Left lung (tissue), 14 donors: ENCODE measurements around the gene ZNF584. TPM values are rescaled to one million over a fixed set of nuclear protein-coding genes. Genes with fewer than 3 reads are reported as not detected.

Source experiments
- ATAC-seq: fragments of 200-7000 bp; cut with Tn5 transposase; one replicate; pipeline ENCODE4 v1.9.1; 2020; ENCODE audit warnings: moderate library complexity
- DNase-seq, 4 donors: peaks; one replicate each; pipeline ENCODE4 v3.0.0-alpha.2; 2013 to 2020
- H3K27ac ChIP-seq, 2 donors: fragments of 200-600 bp; sonication (generic) in 1 of 2; one replicate each; pipeline versions ENCODE4 v1.5.0 to v1.8.0; 2020 to 2021
- H3K27me3 ChIP-seq, 2 donors: fragments of 200-600 bp; sonication (generic) in 1 of 2; one replicate each; pipeline versions ENCODE4 v1.5.0 to v1.8.0; 2020 to 2021
- H3K36me3 ChIP-seq, 2 donors: fragments of 200-600 bp; sonication (generic) in 1 of 2; one replicate each; pipeline versions ENCODE4 v1.5.0 to v1.8.0; 2020 to 2021
- H3K4me1 ChIP-seq, 2 donors: fragments of 200-600 bp; one replicate each; pipeline ENCODE4 v1.8.0; 2021
- H3K4me3 ChIP-seq, 2 donors: fragments of 200-600 bp; sonication (generic) in 1 of 2; one replicate each; pipeline versions ENCODE4 v1.5.0 to v1.8.0; 2020 to 2021; ENCODE audit warnings: mild to moderate bottlenecking in 1 of 2
- H3K9me3 ChIP-seq, 2 donors: fragments of 200-600 bp; sonication (generic) in 1 of 2; one replicate each; pipeline versions ENCODE4 v1.5.0 to v1.8.0; 2020 to 2021
- intact Hi-C, 2 donors: fragments of 100-400 bp; cut with DNase I; formaldehyde crosslinking; loops; one replicate each; pipeline versions ENCODE4 v1.11.2 to v1.14.2; 2022
- long read RNA-seq, 12 donors: library from polyadenylated mRNA in 2 of 12; unstranded in 2 of 12; transcript quantifications; one replicate each; pipeline ENCODE4 v2.0.0 and lab custom pipeline, GENCODE V29; 2019 to 2026
- polyA plus RNA-seq, 6 donors: library from polyadenylated mRNA; unstranded; fragments of 120-200 nt; gene quantifications; one replicate each; pipeline ENCODE4 v1.2.1, GENCODE V29; 2013; ENCODE audit not compliant: insufficient read length in 6 of 6
- total RNA-seq, 2 donors: library from RNA; stranded (reverse); fragmentation: NEBNext Ultra II Directional; extraction: Animal tissue kit (Norgen Biotek cat#: 25700); gene quantifications; one replicate each; pipeline ENCODE4 v1.2.1, GENCODE V29; 2021
- TF ChIP-seq, protein P1 (sequence below), 2 donors: fragments of 200-600 bp; sonication (generic) in 1 of 2; IDR thresholded peaks; one replicate each; pipeline versions ENCODE4 v1.5.0 to v1.8.0; 2021; ENCODE audit warnings: antibody characterized with exemption in 2 of 2
- donor health status: DM: no; HTN: yes; CAD: no.
- donor health status: DM: no; HTN: no; CAD: no.

Gene ZNF584
- total RNA-seq (10 to 100 TPM in 1 of 2 donors, 1 to 10 TPM in 1; 7.4 to 12.7 TPM), polyA plus RNA-seq (10 to 100 TPM in 3 of 6 donors, 1 to 10 TPM in 3; 9.0 to 11.3 (median 10.0) TPM)
- long read RNA-seq, donor 1, transcript ZNF584-208 (1 exons, 2,709 nt), result major isoform, 15 of 15 reads
- long read RNA-seq, donor 1, partial matches to known transcripts, result 0 of 15 reads
- long read RNA-seq, donor 1, other reads (novel, unspliced or antisense), result 0 of 15 reads
- long read RNA-seq, donor 2, transcript ZNF584-208 (1 exons, 2,709 nt), result major isoform, 9 of 10 reads
- long read RNA-seq, donor 2, partial matches to known transcripts, result 0 of 10 reads
- long read RNA-seq, donor 2, other reads (novel, unspliced or antisense), result 0 of 10 reads
- long read RNA-seq, donor 3, partial matches to known transcripts, result 0 of 4 reads
- long read RNA-seq, donor 3, other reads (novel, unspliced or antisense), result 0 of 4 reads
- long read RNA-seq, donor 4, partial matches to known transcripts, result 0 of 5 reads
- long read RNA-seq, donor 4, other reads (novel, unspliced or antisense), result 2 of 5 reads
- long read RNA-seq, donor 5, transcript ZNF584-208 (1 exons, 2,709 nt), result major isoform, 5 of 7 reads
- long read RNA-seq, donor 5, partial matches to known transcripts, result 0 of 7 reads
- long read RNA-seq, donor 5, other reads (novel, unspliced or antisense), result 0 of 7 reads
- long read RNA-seq, donor 6, partial matches to known transcripts, result 0 of 5 reads
- long read RNA-seq, donor 6, other reads (novel, unspliced or antisense), result 0 of 5 reads
- long read RNA-seq, donor 7, partial matches to known transcripts, result 0 of 4 reads
- long read RNA-seq, donor 7, other reads (novel, unspliced or antisense), result 0 of 4 reads
- long read RNA-seq, donor 8, transcript ZNF584-208 (1 exons, 2,709 nt), result major isoform, 6 of 7 reads
- long read RNA-seq, donor 8, partial matches to known transcripts, result 0 of 7 reads
- long read RNA-seq, donor 8, other reads (novel, unspliced or antisense), result 0 of 7 reads
- long read RNA-seq, donor 9, result 0 reads
- long read RNA-seq, donor 10, partial matches to known transcripts, result 0 of 5 reads
- long read RNA-seq, donor 10, other reads (novel, unspliced or antisense), result 4 of 5 reads
- long read RNA-seq, donor 11, result 0 reads
- long read RNA-seq, donor 12, partial matches to known transcripts, result 0 of 3 reads
- long read RNA-seq, donor 12, other reads (novel, unspliced or antisense), result 0 of 3 reads

DNA sequence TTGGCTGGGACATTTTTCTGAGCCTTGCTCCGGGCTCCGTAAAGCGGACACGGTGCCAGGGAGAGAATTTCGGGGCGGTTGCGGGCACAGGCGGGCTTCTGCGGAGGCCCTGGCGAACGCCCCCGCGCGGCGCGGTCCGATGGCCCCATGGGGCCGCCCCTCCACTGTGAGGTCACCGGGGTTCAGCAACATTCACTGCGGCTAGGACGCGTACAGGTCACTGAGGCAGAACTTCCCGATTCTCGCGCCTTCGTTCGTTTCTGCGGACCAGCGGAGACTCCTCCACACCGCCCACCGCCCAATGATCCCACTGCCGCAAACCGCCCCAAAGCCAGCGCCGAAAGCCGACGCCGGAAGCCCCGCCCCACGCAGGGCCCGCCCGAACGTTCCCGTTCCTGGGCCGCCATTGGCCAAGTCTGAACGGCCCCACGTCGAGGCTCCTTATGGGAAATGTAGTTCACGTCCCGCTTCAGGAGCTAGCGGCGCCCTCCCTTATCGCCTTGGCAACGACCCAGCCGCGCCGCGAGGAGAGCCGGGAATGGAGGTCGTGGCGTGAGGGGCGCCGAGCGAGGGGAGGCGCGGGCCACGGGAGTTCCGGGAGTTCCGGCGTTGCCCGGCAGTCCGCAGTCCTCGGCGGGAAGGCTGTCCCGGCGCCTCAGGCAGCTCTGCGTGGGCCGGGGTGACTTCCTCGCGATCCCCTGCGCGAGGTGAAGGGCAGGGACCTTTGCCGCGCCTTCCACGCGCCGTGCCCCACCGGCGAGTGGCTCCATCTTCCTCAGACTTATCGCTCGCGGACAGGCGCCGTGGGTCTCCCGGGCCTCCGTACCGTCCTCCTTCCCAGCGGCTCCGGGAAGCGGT is at the start of gene ZNF584:
Gene ZNF584 (plus strand): TSS at position 498 of the 858 bp plus-strand sequence. CDS start 499 bp downstream, outside the sequence.
- Histone ChIP-seq H3K4me1 (peaks cover 8 to 26% of the 10 kb centered on the region in 2 donors), H3K4me3 (peak within 1 kb of the TSS; percentile 90 to 92), H3K36me3 (no peaks in the 10 kb centered on the region), H3K9me3 (no peaks in the 10 kb centered on the region), H3K27ac (peak within 1 kb of the TSS; percentile 82 to 89), H3K27me3 (no peaks in the 10 kb centered on the region)
- intact Hi-C loops, result no loop called here
- ATAC-seq (peak; percentile 98), DNase-seq (peak; percentile 93 to 98 (median 97))
- TF ChIP-seq, protein P1, sequence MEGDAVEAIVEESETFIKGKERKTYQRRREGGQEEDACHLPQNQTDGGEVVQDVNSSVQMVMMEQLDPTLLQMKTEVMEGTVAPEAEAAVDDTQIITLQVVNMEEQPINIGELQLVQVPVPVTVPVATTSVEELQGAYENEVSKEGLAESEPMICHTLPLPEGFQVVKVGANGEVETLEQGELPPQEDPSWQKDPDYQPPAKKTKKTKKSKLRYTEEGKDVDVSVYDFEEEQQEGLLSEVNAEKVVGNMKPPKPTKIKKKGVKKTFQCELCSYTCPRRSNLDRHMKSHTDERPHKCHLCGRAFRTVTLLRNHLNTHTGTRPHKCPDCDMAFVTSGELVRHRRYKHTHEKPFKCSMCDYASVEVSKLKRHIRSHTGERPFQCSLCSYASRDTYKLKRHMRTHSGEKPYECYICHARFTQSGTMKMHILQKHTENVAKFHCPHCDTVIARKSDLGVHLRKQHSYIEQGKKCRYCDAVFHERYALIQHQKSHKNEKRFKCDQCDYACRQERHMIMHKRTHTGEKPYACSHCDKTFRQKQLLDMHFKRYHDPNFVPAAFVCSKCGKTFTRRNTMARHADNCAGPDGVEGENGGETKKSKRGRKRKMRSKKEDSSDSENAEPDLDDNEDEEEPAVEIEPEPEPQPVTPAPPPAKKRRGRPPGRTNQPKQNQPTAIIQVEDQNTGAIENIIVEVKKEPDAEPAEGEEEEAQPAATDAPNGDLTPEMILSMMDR (IDR thresholded peaks at IDR 0.05), result no peak

GRCh38 chr19:58361900-58362271 is 46.6 kb upstream of the ZNF584 start:
- peaks cover 6 to 11% of the 10 kb centered on the region in 2 donors for H3K27me3 ChIP-seq
- peak in 3 of 4 donors; percentile 55 to 84 (median 56) for DNase-seq
- TF ChIP-seq, protein P1 (IDR thresholded peaks at IDR 0.05), result no peak
- H3K4me1 ChIP-seq, result peaks cover 4 to 25% of the 10 kb centered on the region in 2 donors
- peak; percentile 23 for ATAC-seq
- H3K9me3 ChIP-seq, result no peaks in the 10 kb centered on the region
- no peaks in the 10 kb centered on the region for H3K36me3 ChIP-seq
- H3K27ac ChIP-seq, result peak overlapping the region; percentile 93 to 94
- peak overlapping the region; percentile 70 to 72 for H3K4me3 ChIP-seq
- intact Hi-C loops, result no loop called here

DNA sequence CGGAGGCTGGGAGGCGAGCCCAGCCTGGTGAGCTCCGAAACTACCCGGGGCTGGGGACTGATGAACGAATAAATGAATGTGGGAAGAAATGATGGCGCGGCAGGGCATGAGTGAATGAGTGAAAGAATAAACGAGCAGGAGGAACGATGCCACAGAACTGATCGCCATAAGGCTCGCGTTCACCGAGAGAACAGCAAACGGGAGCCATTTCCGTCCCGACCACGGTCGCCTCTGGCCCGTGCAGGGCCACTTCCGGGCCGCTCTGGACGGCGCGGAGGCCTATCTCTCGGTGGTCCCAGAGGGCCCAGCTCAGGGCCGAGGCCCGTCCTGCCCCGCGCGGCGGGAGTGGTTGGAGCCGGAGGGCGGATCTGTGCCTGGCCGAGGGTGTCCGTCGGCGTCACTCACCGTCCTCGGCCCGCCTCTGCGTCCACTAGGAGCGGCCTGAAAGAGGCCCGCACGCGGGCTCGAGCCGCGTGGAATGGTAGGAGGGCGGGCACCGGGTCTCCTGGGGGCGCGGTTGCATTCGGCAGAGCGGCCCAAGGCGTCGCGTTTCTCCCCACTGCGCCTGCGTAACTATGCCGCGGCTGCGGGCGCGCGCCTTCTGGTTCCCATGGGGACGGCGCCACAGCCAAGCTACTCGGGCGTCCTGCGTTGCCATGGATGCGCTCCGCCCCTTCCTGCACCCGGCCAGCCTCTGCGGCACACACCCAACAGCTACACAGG is 46.0 kb upstream of the ZNF584 start, which contains the start of gene ZNF497:
Gene ZNF497 (minus strand): TSS at position 480 of the 723 bp plus-strand sequence. CDS start 5,116 bp downstream, outside the sequence.
- no peaks in the 10 kb centered on the region for H3K9me3 ChIP-seq
- DNase-seq, result peak; percentile 98 to 100 (median 98)
- H3K4me1 ChIP-seq, result peaks cover 4 to 19% of the 10 kb centered on the region in 2 donors
- H3K27me3 ChIP-seq, result peaks cover under 1 to 6% of the 10 kb centered on the region in 2 donors
- peak within 1 kb of the TSS; percentile 93 to 94 for H3K27ac ChIP-seq
- ATAC-seq, result peak; percentile 95
- TF ChIP-seq, protein P1 (IDR thresholded peaks at IDR 0.05), result no peak
- peak within 1 kb of the TSS; percentile 70 to 72 for H3K4me3 ChIP-seq
- no peaks in the 10 kb centered on the region for H3K36me3 ChIP-seq
- intact Hi-C loops, result no loop called here

DNA sequence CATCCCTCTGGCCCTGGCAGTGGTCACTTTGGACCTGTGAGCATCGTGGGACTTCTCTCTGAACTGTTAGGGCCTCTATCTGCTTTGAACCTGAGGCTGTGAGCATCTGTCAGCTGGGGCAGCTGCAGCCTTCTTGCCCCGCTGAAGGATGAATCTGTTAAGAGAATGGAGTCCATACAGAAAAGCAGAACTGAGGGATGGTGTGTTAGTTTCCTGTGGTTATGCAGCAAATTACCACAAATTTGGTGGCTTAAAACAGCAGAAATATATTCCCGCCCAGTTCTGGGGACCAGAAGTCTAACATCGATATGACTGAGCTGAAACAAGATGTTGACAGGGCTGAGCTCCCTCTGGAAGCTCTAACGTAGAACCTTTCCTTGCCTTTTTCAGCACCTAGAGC is 44.3 kb upstream of the ZNF584 start:
- no peaks in the 10 kb centered on the region for H3K9me3 ChIP-seq
- no peaks in the 10 kb centered on the region for H3K27me3 ChIP-seq
- DNase-seq, result no peak
- ATAC-seq, result no peak
- H3K36me3 ChIP-seq, result no peaks in the 10 kb centered on the region
- peaks cover 4 to 19% of the 10 kb centered on the region in 2 donors for H3K4me1 ChIP-seq
- intact Hi-C loops, result no loop called here
- TF ChIP-seq, protein P1 (IDR thresholded peaks at IDR 0.05), result no peak
- H3K27ac ChIP-seq, result no peak overlapping the region
- H3K4me3 ChIP-seq, result no peak overlapping the region
